SK-N-MC (cell line): ENCODE measurements around the gene MON2.

Experiments used
- DNase-seq: peaks from one replicate; pipeline ENCODE4 v3.0.0-alpha.2; 2011; ENCODE audit warnings: low read depth, low spot score
- H3K27ac ChIP-seq: fragments of 200-600 bp; sonication (generic); 2 replicates; pipeline ENCODE4 v1.5.1; 2016; ENCODE audit warnings: mixed run types
- H3K36me3 ChIP-seq: fragments of 200-600 bp; sonication (generic); 2 replicates; pipeline ENCODE4 v1.6.1; 2017; ENCODE audit warnings: antibody characterized with exemption, low read length, mixed read lengths; ENCODE audit not compliant: insufficient read depth
- H3K4me3 ChIP-seq: fragments of 200-600 bp; sonication (generic); 2 replicates; pipeline ENCODE4 v1.5.1; 2016
- H3K9ac ChIP-seq: fragments of 200-600 bp; sonication (generic); 2 replicates; pipeline ENCODE4 v1.8.0; 2017; ENCODE audit warnings: mixed run types, mixed read lengths; ENCODE audit not compliant: insufficient read length
- H3K9me3 ChIP-seq: fragments of 200-600 bp; sonication (generic); 2 replicates; pipeline ENCODE4 v1.6.1; 2017; ENCODE audit warnings: low read depth, mild to moderate bottlenecking, antibody characterized with exemption, low read length, moderate library complexity, mixed read lengths
- EZH2 ChIP-seq: fragments of 200-600 bp; sonication (generic); IDR thresholded peaks from one replicate; pipeline ENCODE4 v1.6.1; 2017; ENCODE audit warnings: antibody characterized with exemption
- FOXP2 ChIP-seq: optimal IDR thresholded peaks from 2 replicates; pipeline ENCODE3; 2011; ENCODE audit warnings: mild to moderate bottlenecking, moderate library complexity; ENCODE audit not compliant: insufficient read depth; ENCODE audit errors: extremely low read length, control extremely low read depth
- POLR2AphosphoS5 ChIP-seq: IDR thresholded peaks from 2 replicates; pipeline ENCODE4 v1.6.1; 2012; ENCODE audit warnings: mild to moderate bottlenecking, low read depth, low read length, borderline replicate concordance

Gene MON2

GRCh38 chr12:62597253-62597652 lies 130.6 kb downstream of the MON2 start:
- H3K4me3 ChIP-seq, result no peak overlapping the region
- no peak for TF ChIP-seq FOXP2
- TF ChIP-seq EZH2, result no peak
- no peak for TF ChIP-seq POLR2AphosphoS5
- no peak overlapping the region for H3K27ac ChIP-seq
- H3K9me3 ChIP-seq, result no peaks in the 10 kb centered on the region
- H3K9ac ChIP-seq, result no peak overlapping the region
- DNase-seq, result no peak
- no peaks in the 10 kb centered on the region for H3K36me3 ChIP-seq

- TF ChIP-seq POLR2AphosphoS5 (no peak), FOXP2 (no peak), EZH2 (no peak)
- H3K27ac ChIP-seq, result no peak overlapping the region
- H3K4me3 ChIP-seq, result no peak overlapping the region
- H3K9me3 ChIP-seq, result no peaks in the 10 kb centered on the region
- no peak overlapping the region for H3K9ac ChIP-seq
- no peak for DNase-seq
- no peaks in the 10 kb centered on the region for H3K36me3 ChIP-seq
Observed at GRCh38 chr12:62598846-62599245, 132.2 kb downstream of the MON2 start.

- Histone ChIP-seq H3K27ac (no peak overlapping the region), H3K36me3 (no peaks in the 10 kb centered on the region), H3K4me3 (no peak overlapping the region), H3K9ac (no peak overlapping the region), H3K9me3 (no peaks in the 10 kb centered on the region)
- no peak for DNase-seq
- no peak for TF ChIP-seq EZH2
- no peak for TF ChIP-seq POLR2AphosphoS5
- no peak for TF ChIP-seq FOXP2
Observed at GRCh38 chr12:62599854-62600437, 133.3 kb downstream of the MON2 start.

GRCh38 chr12:62601765-62602164 lies 135.1 kb downstream of the MON2 start:
- no peak for DNase-seq
- H3K4me3 ChIP-seq, result peak overlapping the region; percentile 95
- peak overlapping the region; percentile 98 for H3K9ac ChIP-seq
- no peaks in the 10 kb centered on the region for H3K9me3 ChIP-seq
- peak overlapping the region; percentile 99 for H3K27ac ChIP-seq
- TF ChIP-seq EZH2 (no peak), POLR2AphosphoS5 (no peak), FOXP2 (no peak)
- no peaks in the 10 kb centered on the region for H3K36me3 ChIP-seq

GRCh38 chr12:62602255-62603060 lies 135.8 kb downstream of the MON2 start:
- no peaks in the 10 kb centered on the region for H3K36me3 ChIP-seq
- H3K27ac ChIP-seq, result peak overlapping the region; percentile 99
- H3K4me3 ChIP-seq, result peak overlapping the region; percentile 95
- peak overlapping the region; percentile 98 for H3K9ac ChIP-seq
- TF ChIP-seq FOXP2, result peak; percentile 46
- TF ChIP-seq POLR2AphosphoS5, result peak; percentile 89
- TF ChIP-seq EZH2, result no peak
- peak; percentile 66 for DNase-seq
- no peaks in the 10 kb centered on the region for H3K9me3 ChIP-seq

GRCh38 chr12:62603061-62603810 lies 136.6 kb downstream of the MON2 start:
- Histone ChIP-seq H3K9me3 (no peaks in the 10 kb centered on the region), H3K4me3 (peak overlapping the region; percentile 95), H3K9ac (peak overlapping the region; percentile 98), H3K27ac (peak overlapping the region; percentile 99), H3K36me3 (no peaks in the 10 kb centered on the region)
- peak; percentile 25 for TF ChIP-seq FOXP2
- TF ChIP-seq EZH2, result no peak
- DNase-seq, result no peak

GRCh38 chr12:62603811-62604098 lies 137.1 kb downstream of the MON2 start:
- Histone ChIP-seq H3K27ac (peak overlapping the region; percentile 99; the same call in 1 of the 2 replicates), H3K36me3 (no peaks in the 10 kb centered on the region), H3K9me3 (no peaks in the 10 kb centered on the region), H3K9ac (peak overlapping the region; percentile 98), H3K4me3 (peak overlapping the region; percentile 95)
- TF ChIP-seq FOXP2, result no peak
- no peak for DNase-seq

GRCh38 chr12:62604373-62604772 lies 137.7 kb downstream of the MON2 start:
- H3K27ac ChIP-seq, result no peak overlapping the region

More at GRCh38 chr12:62604373-62604772, 137.7 kb downstream of the MON2 start:
- peak overlapping the region; percentile 95 for H3K4me3 ChIP-seq
- peak overlapping the region; percentile 98 for H3K9ac ChIP-seq
- TF ChIP-seq FOXP2, result no peak
- no peak for TF ChIP-seq EZH2
- TF ChIP-seq POLR2AphosphoS5, result no peak
- H3K36me3 ChIP-seq, result no peaks in the 10 kb centered on the region
- H3K9me3 ChIP-seq, result no peaks in the 10 kb centered on the region
- DNase-seq, result no peak
